WTC11 (cell line): ENCODE measurements around the gene GJC1.

ENCODE experiments used
- CBFB ChIP-seq: sonication (generic); formaldehyde crosslinking; IDR thresholded peaks from 2 replicates; pipeline ENCODE4 v1.8.1; 2022; ENCODE audit warnings: mild to moderate bottlenecking, low read depth, missing genetic modification reagents
- JUN ChIP-seq: sonication (generic); formaldehyde crosslinking; IDR thresholded peaks from 2 replicates; pipeline ENCODE4 v1.8.0; 2023; ENCODE audit warnings: mild to moderate bottlenecking, missing genetic modification reagents
- NR2C2 ChIP-seq: sonication (generic); formaldehyde crosslinking; IDR thresholded peaks from 2 replicates; pipeline ENCODE4 v1.8.0; 2022; ENCODE audit warnings: mild to moderate bottlenecking, missing genetic modification reagents
- ZNF138 ChIP-seq: sonication (generic); formaldehyde crosslinking; conservative IDR thresholded peaks from 2 replicates; pipeline ENCODE4 v1.8.1; 2022; ENCODE audit warnings: mild to moderate bottlenecking, moderate library complexity, missing genetic modification reagents
- ZNF396 ChIP-seq: fragments of 250-450 bp; sonication (Bioruptor Pico); IDR thresholded peaks from 2 replicates; pipeline ENCODE4 v1.8.0; 2021; ENCODE audit warnings: mild to moderate bottlenecking, moderate library complexity, borderline replicate concordance
- ZNF416 ChIP-seq: fragments of 250-450 bp; sonication (Bioruptor Pico); IDR thresholded peaks from 2 replicates; pipeline ENCODE4 v1.9.0; 2021; ENCODE audit warnings: mild to moderate bottlenecking, inconsistent platforms
- ZNF423 ChIP-seq: fragments of 250-450 bp; sonication (Bioruptor Pico); IDR thresholded peaks from 2 replicates; pipeline ENCODE4 v2.1.2; 2022; ENCODE audit warnings: mild to moderate bottlenecking, moderate library complexity
- ZNF671 ChIP-seq: fragments of 250-450 bp; sonication (Bioruptor Pico); IDR thresholded peaks from 2 replicates; pipeline ENCODE4 v1.8.0; 2021; ENCODE audit warnings: mild to moderate bottlenecking
- TF ChIP-seq, protein P1 (sequence below): sonication (generic); formaldehyde crosslinking; IDR thresholded peaks from 2 replicates; pipeline ENCODE4 v1.8.0; 2022; ENCODE audit warnings: mild to moderate bottlenecking, missing genetic modification reagents
- TF ChIP-seq, protein P2 (sequence below): fragments of 200-600 bp; IDR thresholded peaks from 2 replicates; pipeline ENCODE4 v1.8.0; 2022; ENCODE audit warnings: antibody characterized with exemption
- TF ChIP-seq, protein P3 (sequence below): sonication (generic); formaldehyde crosslinking; IDR thresholded peaks from 2 replicates; pipeline ENCODE4 v1.8.0; 2023; ENCODE audit warnings: mild to moderate bottlenecking, missing genetic modification reagents

DNA sequence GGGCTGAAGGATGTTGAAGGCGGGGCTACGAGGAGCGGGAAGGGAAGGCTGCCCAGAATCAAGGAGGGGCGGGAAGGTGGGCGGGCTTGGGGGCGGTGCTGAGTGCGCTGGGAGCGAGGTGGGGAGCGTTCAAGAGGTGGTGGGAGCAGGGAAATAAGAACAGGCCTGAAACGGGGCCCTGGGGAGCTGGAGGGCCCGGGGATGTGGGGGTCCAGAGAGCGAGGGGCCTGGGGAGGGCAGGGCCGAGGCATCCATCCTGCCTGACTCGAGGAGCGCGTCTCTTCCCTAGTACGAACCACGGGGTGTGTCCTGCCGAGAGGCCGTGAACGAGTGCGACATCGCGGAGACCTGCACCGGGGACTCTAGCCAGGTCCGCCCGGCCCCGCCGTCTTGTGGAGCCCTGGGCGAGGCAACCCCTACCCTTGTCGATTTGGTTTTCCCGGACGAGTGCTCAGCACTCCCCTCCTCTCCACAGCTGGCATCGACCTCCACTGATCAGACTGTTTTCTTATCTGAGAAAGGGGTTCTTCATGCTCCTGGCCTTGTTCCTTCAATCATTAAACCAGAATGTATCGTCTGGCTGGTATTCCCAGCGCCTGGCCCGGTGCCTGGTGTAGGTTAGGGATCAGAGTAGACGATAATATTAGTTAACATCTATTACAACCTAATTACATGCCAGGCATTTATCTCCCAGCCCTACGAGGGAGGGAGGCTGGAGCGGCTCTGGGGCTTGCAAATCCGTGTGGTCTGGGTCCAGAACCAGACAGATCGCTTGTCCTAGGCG, 54.1 kb downstream of the GJC1 start:
- TF ChIP-seq ZNF423 (CRISPR knock-in tag) (no peak), ZNF671 (CRISPR knock-in tag) (no peak), JUN (CRISPR knock-in tag) (no peak), CBFB (no peak), ZNF138 (CRISPR knock-in tag) (no peak), ZNF396 (no peak), ZNF416 (CRISPR knock-in tag) (no peak), NR2C2 (CRISPR knock-in tag) (no peak)
- TF ChIP-seq, protein P1, sequence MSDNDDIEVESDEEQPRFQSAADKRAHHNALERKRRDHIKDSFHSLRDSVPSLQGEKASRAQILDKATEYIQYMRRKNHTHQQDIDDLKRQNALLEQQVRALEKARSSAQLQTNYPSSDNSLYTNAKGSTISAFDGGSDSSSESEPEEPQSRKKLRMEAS (CRISPR knock-in tag), result no peak
- TF ChIP-seq, protein P2, sequence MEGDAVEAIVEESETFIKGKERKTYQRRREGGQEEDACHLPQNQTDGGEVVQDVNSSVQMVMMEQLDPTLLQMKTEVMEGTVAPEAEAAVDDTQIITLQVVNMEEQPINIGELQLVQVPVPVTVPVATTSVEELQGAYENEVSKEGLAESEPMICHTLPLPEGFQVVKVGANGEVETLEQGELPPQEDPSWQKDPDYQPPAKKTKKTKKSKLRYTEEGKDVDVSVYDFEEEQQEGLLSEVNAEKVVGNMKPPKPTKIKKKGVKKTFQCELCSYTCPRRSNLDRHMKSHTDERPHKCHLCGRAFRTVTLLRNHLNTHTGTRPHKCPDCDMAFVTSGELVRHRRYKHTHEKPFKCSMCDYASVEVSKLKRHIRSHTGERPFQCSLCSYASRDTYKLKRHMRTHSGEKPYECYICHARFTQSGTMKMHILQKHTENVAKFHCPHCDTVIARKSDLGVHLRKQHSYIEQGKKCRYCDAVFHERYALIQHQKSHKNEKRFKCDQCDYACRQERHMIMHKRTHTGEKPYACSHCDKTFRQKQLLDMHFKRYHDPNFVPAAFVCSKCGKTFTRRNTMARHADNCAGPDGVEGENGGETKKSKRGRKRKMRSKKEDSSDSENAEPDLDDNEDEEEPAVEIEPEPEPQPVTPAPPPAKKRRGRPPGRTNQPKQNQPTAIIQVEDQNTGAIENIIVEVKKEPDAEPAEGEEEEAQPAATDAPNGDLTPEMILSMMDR, result no peak
- TF ChIP-seq, protein P3, sequence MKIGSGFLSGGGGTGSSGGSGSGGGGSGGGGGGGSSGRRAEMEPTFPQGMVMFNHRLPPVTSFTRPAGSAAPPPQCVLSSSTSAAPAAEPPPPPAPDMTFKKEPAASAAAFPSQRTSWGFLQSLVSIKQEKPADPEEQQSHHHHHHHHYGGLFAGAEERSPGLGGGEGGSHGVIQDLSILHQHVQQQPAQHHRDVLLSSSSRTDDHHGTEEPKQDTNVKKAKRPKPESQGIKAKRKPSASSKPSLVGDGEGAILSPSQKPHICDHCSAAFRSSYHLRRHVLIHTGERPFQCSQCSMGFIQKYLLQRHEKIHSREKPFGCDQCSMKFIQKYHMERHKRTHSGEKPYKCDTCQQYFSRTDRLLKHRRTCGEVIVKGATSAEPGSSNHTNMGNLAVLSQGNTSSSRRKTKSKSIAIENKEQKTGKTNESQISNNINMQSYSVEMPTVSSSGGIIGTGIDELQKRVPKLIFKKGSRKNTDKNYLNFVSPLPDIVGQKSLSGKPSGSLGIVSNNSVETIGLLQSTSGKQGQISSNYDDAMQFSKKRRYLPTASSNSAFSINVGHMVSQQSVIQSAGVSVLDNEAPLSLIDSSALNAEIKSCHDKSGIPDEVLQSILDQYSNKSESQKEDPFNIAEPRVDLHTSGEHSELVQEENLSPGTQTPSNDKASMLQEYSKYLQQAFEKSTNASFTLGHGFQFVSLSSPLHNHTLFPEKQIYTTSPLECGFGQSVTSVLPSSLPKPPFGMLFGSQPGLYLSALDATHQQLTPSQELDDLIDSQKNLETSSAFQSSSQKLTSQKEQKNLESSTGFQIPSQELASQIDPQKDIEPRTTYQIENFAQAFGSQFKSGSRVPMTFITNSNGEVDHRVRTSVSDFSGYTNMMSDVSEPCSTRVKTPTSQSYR (CRISPR knock-in tag), result no peak
